Vagina (tissue), 2 donors: ENCODE data around the gene ADARB1. TPM values are rescaled to one million over a fixed set of nuclear protein-coding genes. Genes with fewer than 3 reads are reported as not detected.
"Not testable (repeated sequence)": the region's sequence is repeated elsewhere in the genome, so short reads cannot be mapped to it uniquely, and the experiment has no call there.

Experiments used
- DNase-seq, 2 donors: peaks; one replicate each; pipeline ENCODE4 v3.0.0-alpha.2; 2017; ENCODE audit errors: extremely low spot score in 2 of 2
- H3K27ac ChIP-seq: fragments of 200-600 bp; sonication (generic); one replicate; pipeline ENCODE4 v1.5.1; 2019
- H3K27me3 ChIP-seq: fragments of 200-600 bp; sonication (generic); one replicate; pipeline ENCODE4 v1.5.1; 2019
- H3K36me3 ChIP-seq, 2 donors: fragments of 200-600 bp; sonication (generic); one replicate each; pipeline ENCODE4 v1.5.1; 2017 to 2019
- H3K4me1 ChIP-seq: fragments of 200-600 bp; sonication (generic); one replicate; pipeline ENCODE4 v1.5.1; 2019
- H3K4me3 ChIP-seq, 2 donors: fragments of 200-600 bp; sonication (generic); 1 replicate in 1 of 2; 2 replicates in 1 of 2; pipeline ENCODE4 v1.5.1; 2016 to 2019
- H3K9me3 ChIP-seq: fragments of 200-600 bp; sonication (generic); one replicate; pipeline ENCODE4 v1.5.1; 2019
- CTCF ChIP-seq, 3 experiments: fragments of 450-650 bp in 2 of 3; fragments of 200-600 bp in 1 of 3; sonication (generic) in 1 of 3; IDR thresholded peaks; one replicate each; pipeline ENCODE4 v1.5.1; 2017 to 2019; ENCODE audit warnings: antibody characterized with exemption in 3 of 3, mild to moderate bottlenecking in 2 of 3, moderate library complexity in 2 of 3
- POLR2A ChIP-seq, 2 donors: fragments of 450-650 bp; IDR thresholded peaks; one replicate each; pipeline ENCODE4 v1.6.1; 2017; ENCODE audit warnings: antibody characterized with exemption in 2 of 2, mild to moderate bottlenecking in 2 of 2, moderate library complexity in 2 of 2
- POLR2AphosphoS5 ChIP-seq, 2 donors: sonication (generic); formaldehyde crosslinking; IDR thresholded peaks; one replicate each; pipeline ENCODE4 v1.9.0; 2017; ENCODE audit warnings: antibody characterized with exemption in 2 of 2, mild to moderate bottlenecking in 2 of 2, low read depth in 1 of 2; ENCODE audit not compliant: insufficient read depth in 1 of 2
- intact Hi-C: fragments of 100-400 bp; cut with DNase I; formaldehyde crosslinking; loops from one replicate; pipeline ENCODE4 v1.15.1; 2023
- total RNA-seq: library from RNA; depleted of rRNA; stranded (reverse); fragments of >200 nt; gene quantifications from one replicate; pipeline ENCODE4 v1.2.3, GENCODE V29; 2016

Gene ADARB1
- 19.6 TPM for total RNA-seq

DNA sequence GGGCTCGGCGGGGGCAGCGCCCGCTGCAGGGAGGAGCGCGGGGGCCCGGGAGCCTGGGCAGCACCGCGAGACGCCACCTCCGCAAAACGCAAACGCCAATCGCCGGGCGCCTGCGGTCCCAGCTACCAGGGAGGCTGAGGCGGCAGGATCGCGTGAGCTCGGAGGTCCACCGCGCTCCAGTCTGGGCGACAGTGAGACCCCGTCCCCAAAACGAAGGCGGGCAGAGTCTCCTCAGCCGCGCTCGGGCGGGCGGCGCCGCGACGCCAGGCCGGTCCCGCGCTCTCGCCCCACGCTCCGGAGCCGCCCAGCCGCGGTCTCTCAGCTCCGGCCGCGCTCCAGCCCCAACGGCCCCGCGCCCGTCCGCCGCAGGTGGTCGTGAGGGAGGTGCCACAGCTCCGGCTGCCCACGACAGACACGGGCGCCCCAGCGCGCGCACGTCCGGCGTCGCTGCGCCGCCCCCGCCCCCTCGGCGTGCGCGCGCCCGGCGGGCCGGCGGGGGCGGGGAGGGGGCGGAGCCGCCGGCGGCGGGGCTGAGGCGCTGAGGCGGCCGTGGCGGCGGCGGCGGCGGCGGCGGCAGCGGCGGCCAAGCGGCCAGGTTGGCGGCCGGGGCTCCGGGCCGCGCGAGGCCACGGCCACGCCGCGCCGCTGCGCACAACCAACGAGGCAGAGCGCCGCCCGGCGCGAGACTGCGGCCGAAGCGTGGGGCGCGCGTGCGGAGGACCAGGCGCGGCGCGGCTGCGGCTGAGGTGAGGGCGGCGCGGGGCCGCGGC, at the start of gene ADARB1:
TSS of gene ADARB1 (plus strand) at position 533 of the 770 bp plus-strand sequence. CDS start 97,077 bp downstream, outside the sequence.
- Histone ChIP-seq H3K4me3 (peak within 1 kb of the TSS; percentile 89 to 97), H3K9me3 (no peaks in the 10 kb centered on the region), H3K36me3 (no peaks in the 10 kb centered on the region), H3K27ac (peak within 1 kb of the TSS; percentile 94), H3K27me3 (no peaks in the 10 kb centered on the region), H3K4me1 (peaks cover 29% of the 10 kb centered on the region)
- intact Hi-C loops: loop anchor here (5.0 to 10.0 kb wide), 2 partner anchors 63 to 129 kb away; partner anchors contain the start of gene SLX9
- DNase-seq: no peak
- TF ChIP-seq CTCF (IDR thresholded peaks at IDR 0.05): no peak
- TF ChIP-seq POLR2A (IDR thresholded peaks at IDR 0.05): peak in 1 of 2 donors; percentile 79

GRCh38 chr21:45026066-45026745, 48.2 kb upstream of the ADARB1 start:
- intact Hi-C loops: no loop called here
- DNase-seq: no peak
- no peaks in the 10 kb centered on the region for H3K27me3 ChIP-seq

DNA sequence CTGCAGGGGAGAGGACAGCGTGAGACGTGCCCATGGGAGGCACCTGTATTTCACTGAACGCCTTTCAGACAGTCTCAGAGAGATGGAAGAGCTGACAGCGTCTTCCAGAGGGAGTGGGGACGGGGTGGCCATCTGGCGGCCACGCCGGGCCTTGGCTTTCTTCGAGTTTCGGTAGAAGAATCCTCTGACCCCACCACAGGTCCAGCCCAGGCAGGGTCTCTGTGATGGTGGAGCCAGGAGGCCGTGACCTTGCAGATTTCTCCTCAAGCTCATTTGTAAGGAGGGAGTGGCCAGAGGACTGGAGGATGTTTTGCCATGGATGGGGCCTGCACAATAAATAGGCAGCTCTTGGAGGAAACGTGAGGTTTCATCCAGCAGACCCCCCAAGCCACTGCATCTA, 47.6 kb upstream of the ADARB1 start:
- H3K36me3 ChIP-seq: no peaks in the 10 kb centered on the region
- no peak overlapping the region for H3K4me3 ChIP-seq
- no peak overlapping the region for H3K27ac ChIP-seq
- DNase-seq: no peak
- TF ChIP-seq POLR2A (IDR thresholded peaks at IDR 0.05) (no peak), CTCF (IDR thresholded peaks at IDR 0.05) (no peak), POLR2AphosphoS5 (IDR thresholded peaks at IDR 0.05; ENCODE audit: insufficient read depth in 1 of 2, low read depth in 1 of 2) (no peak)
- no peaks in the 10 kb centered on the region for H3K27me3 ChIP-seq
- peaks cover 11% of the 10 kb centered on the region for H3K4me1 ChIP-seq
- intact Hi-C loops: no loop called here
- no peaks in the 10 kb centered on the region for H3K9me3 ChIP-seq

More at GRCh38 chr21:45026066-45026745, 48.2 kb upstream of the ADARB1 start:
- Histone ChIP-seq H3K4me3 (no peak overlapping the region), H3K4me1 (peaks cover 4% of the 10 kb centered on the region), H3K36me3 (no peaks in the 10 kb centered on the region), H3K9me3 (no peaks in the 10 kb centered on the region), H3K27ac (no peak overlapping the region)
- no peak for TF ChIP-seq CTCF (IDR thresholded peaks at IDR 0.05)
- no peak for TF ChIP-seq POLR2A (IDR thresholded peaks at IDR 0.05)
- no peak for TF ChIP-seq POLR2AphosphoS5 (IDR thresholded peaks at IDR 0.05; ENCODE audit: insufficient read depth in 1 of 2, low read depth in 1 of 2)

DNA sequence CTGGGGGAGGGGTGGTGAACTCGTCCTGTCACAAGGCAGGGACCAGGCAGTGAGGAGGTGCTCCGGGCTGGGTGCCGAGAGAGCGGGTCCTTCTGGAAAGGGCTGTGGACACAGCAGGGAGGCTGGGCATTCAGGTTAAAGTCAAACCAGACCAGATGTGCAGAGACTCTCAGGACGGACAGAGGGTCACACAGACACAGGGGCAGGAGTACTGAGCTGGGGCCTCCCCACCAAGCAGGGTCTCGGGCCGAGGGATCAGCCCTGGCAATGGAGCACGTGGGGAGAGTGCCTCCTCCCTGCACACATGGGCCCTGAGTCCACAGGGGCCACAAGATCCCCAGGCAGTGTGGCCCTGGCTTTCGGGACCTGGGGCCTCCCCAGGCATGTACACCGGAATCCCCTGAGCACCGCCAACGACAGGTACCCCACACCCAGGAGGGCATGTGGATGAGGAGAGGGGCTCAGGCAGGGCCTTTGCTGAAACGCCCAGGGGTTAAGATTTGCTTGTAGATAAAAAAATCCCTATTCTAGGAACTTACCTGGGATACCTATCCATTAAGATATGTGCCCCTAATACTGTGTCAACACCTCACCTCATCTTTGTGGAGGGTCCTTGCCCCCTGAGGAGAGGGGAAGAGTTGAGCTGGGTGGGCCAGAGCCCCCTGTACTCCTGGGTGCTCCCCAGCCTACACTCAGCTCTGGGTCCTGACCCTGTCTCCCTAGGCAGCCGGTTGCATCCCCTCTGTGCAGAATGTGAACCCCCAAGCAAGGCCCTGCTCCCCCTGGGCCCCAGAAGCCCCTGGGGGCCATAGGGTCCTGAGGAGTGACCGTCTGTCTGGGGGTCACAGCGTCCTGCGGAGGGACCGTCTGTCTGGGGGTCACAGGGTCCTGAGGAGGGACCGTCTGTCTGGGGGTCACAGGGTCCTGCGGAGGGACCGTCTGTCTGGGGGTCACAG, 46.9 kb upstream of the ADARB1 start:
- TF ChIP-seq POLR2AphosphoS5 (IDR thresholded peaks at IDR 0.05; ENCODE audit: insufficient read depth in 1 of 2, low read depth in 1 of 2): no peak
- TF ChIP-seq POLR2A (IDR thresholded peaks at IDR 0.05): no peak
- TF ChIP-seq CTCF (IDR thresholded peaks at IDR 0.05): no peak
- Histone ChIP-seq H3K27me3 (no peaks in the 10 kb centered on the region), H3K36me3 (no peaks in the 10 kb centered on the region), H3K4me1 (peaks cover 18% of the 10 kb centered on the region), H3K27ac (no peak overlapping the region), H3K4me3 (no peak overlapping the region), H3K9me3 (no peaks in the 10 kb centered on the region)
- no peak for DNase-seq
- intact Hi-C loops: no loop called here

- DNase-seq, H3K36me3 ChIP-seq, H3K27me3 ChIP-seq, intact Hi-C loops, H3K4me3 ChIP-seq, H3K9me3 ChIP-seq, H3K27ac ChIP-seq: not testable (repeated sequence)
- H3K4me1 ChIP-seq: peaks cover 29% of the 10 kb centered on the region
Measured at GRCh38 chr21:45028645-45029044, 45.7 kb upstream of the ADARB1 start.
